Keratinocyte (primary cell): ENCODE results near the gene MAP4K2.

Source experiments
- EZH2 ChIP-seq: IDR thresholded peaks from one replicate; pipeline ENCODE4 v1.6.1; 2012; ENCODE audit warnings: inconsistent platforms, mild to moderate bottlenecking, low read length, moderate library complexity
- TF ChIP-seq, protein P1 (sequence below), 3 experiments: IDR thresholded peaks in 1 of 3; conservative IDR thresholded peaks in 1 of 3; optimal IDR thresholded peaks in 1 of 3; 2 replicates in 2 of 3; 3 replicates in 1 of 3; pipeline versions ENCODE3 to v1.5.1; 2011; ENCODE audit warnings: low read length in 3 of 3, mild to moderate bottlenecking in 3 of 3, moderate library complexity in 2 of 3, control low read depth in 1 of 3, inconsistent platforms in 1 of 3; ENCODE audit not compliant: insufficient read depth in 2 of 3; ENCODE audit errors: extremely low read depth in 1 of 3

- no peak for TF ChIP-seq EZH2
- TF ChIP-seq, protein P1, sequence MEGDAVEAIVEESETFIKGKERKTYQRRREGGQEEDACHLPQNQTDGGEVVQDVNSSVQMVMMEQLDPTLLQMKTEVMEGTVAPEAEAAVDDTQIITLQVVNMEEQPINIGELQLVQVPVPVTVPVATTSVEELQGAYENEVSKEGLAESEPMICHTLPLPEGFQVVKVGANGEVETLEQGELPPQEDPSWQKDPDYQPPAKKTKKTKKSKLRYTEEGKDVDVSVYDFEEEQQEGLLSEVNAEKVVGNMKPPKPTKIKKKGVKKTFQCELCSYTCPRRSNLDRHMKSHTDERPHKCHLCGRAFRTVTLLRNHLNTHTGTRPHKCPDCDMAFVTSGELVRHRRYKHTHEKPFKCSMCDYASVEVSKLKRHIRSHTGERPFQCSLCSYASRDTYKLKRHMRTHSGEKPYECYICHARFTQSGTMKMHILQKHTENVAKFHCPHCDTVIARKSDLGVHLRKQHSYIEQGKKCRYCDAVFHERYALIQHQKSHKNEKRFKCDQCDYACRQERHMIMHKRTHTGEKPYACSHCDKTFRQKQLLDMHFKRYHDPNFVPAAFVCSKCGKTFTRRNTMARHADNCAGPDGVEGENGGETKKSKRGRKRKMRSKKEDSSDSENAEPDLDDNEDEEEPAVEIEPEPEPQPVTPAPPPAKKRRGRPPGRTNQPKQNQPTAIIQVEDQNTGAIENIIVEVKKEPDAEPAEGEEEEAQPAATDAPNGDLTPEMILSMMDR (optimal IDR thresholded peaks at IDR 0.05 in 1 of 3, IDR thresholded peaks at IDR 0.05 in 1 of 3, conservative IDR thresholded peaks at IDR 0.05 in 1 of 3; ENCODE audit: extremely low read depth in 1 of 3, insufficient read depth in 2 of 3, low read length in 3 of 3): no peak
Observed at GRCh38 chr11:64765851-64766665, 37.0 kb downstream of the MAP4K2 start.
